ENCODE measurements around the gene PLXNB1.

The PLXNB1 gene

DNA sequence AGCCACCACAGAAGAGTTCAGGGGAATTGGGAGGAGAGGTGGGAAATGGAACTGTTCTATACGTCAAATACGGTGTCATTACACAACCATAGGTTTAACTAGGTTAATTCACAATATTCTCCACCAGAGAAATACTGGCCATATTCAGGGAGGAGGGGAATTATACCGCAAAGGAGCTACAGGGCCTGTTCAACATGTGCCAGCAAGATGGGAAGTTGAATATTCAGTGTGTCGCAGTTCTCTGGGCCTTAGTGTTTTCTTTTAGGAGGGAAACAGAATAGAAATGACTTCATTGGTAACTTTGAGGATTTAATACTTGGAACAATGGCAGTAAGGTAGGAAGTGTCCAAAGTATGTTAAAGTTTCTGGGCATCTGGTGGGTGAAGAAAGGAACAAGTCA is 75.9 kb downstream of the PLXNB1 start:
- TF ChIP-seq, protein P1, sequence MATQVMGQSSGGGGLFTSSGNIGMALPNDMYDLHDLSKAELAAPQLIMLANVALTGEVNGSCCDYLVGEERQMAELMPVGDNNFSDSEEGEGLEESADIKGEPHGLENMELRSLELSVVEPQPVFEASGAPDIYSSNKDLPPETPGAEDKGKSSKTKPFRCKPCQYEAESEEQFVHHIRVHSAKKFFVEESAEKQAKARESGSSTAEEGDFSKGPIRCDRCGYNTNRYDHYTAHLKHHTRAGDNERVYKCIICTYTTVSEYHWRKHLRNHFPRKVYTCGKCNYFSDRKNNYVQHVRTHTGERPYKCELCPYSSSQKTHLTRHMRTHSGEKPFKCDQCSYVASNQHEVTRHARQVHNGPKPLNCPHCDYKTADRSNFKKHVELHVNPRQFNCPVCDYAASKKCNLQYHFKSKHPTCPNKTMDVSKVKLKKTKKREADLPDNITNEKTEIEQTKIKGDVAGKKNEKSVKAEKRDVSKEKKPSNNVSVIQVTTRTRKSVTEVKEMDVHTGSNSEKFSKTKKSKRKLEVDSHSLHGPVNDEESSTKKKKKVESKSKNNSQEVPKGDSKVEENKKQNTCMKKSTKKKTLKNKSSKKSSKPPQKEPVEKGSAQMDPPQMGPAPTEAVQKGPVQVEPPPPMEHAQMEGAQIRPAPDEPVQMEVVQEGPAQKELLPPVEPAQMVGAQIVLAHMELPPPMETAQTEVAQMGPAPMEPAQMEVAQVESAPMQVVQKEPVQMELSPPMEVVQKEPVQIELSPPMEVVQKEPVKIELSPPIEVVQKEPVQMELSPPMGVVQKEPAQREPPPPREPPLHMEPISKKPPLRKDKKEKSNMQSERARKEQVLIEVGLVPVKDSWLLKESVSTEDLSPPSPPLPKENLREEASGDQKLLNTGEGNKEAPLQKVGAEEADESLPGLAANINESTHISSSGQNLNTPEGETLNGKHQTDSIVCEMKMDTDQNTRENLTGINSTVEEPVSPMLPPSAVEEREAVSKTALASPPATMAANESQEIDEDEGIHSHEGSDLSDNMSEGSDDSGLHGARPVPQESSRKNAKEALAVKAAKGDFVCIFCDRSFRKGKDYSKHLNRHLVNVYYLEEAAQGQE (IDR thresholded peaks at IDR 0.05; ENCODE audit: insufficient read depth in 1 of 2, low read depth in 2 of 2, low read length in 2 of 2): no peak
- TF ChIP-seq SIN3A (IDR thresholded peaks at IDR 0.05; ENCODE audit: borderline replicate concordance, insufficient read depth, low read length): no peak
- TF ChIP-seq FOXP2 (optimal IDR thresholded peaks at IDR 0.05; ENCODE audit: borderline replicate concordance, extremely low read depth, extremely low read length, insufficient read depth): no peak
- TF ChIP-seq POLR2AphosphoS5 (IDR thresholded peaks at IDR 0.05; ENCODE audit: low read depth, low read length): no peak
- no peak for TF ChIP-seq TAF1 (IDR thresholded peaks at IDR 0.05; ENCODE audit: borderline replicate concordance, insufficient read depth, low read length)

Data from PFSK-1 (cell line).